Mammary epithelial cell (primary cell): Measurements from ENCODE around the gene ADGRL3.

ENCODE experiments used
- CTCF ChIP-seq, 2 donors: IDR thresholded peaks in 1 of 2; conservative IDR thresholded peaks in 1 of 2; 2 replicates each; pipeline ENCODE4 v1.5.1; 2011 to 2012; ENCODE audit warnings: inconsistent platforms in 2 of 2, low read length in 2 of 2, mild to moderate bottlenecking in 2 of 2, control low read depth in 1 of 2, low read depth in 1 of 2; ENCODE audit not compliant: insufficient read depth in 1 of 2; ENCODE audit errors: extremely low read depth in 1 of 2
- EZH2 ChIP-seq: IDR thresholded peaks from 2 replicates; pipeline ENCODE4 v1.6.1; 2012; ENCODE audit warnings: low read length, inconsistent platforms, borderline replicate concordance

DNA sequence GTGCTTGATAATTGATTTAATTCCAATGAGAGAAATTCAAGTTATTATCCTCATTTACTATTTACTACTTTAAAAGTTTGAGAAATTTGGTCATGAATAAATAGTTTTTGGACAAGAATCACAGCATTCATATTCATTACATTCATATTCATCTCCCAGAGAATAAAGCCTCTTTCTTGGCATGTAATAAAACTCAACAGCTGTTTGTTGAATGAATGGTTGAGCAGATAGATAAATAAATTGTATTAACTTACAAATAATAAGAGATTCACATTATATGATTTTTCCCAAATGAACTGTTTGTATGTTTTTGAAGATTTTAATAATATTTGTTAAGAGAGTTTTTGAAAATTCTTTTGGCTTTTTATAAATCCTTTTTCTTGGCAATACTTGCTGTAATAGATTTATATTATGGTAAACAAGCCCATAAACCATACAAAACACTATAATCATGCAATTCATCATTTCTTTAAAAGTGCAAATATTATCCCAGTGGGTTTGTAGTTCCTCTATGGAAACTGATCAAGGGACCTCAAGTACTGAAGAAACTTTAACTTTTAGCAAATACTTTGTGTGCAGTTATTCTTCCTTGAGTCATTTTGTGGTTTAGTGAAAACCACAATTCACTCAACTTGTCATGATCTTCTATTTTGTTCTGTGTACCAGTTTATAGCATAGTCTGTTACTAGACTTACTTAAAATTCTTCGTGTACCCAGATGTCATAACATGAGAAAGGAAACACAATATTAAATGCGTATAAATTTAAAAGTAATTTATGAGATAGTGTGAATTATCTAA is 371.8 kb downstream of the ADGRL3 start:
- TF ChIP-seq CTCF (conservative IDR thresholded peaks at IDR 0.05 in 1 of 2, IDR thresholded peaks at IDR 0.05 in 1 of 2; ENCODE audit: extremely low read depth in 1 of 2, insufficient read depth in 1 of 2, low read depth in 1 of 2, low read length in 2 of 2): no peak
- no peak for TF ChIP-seq EZH2
